Measurements from ENCODE around the gene ASCL4.

Gene ASCL4

GRCh38 chr12:107764626-107765025, 9.9 kb upstream of the ASCL4 start:
- no peaks in the 10 kb centered on the region for H3K9me3 ChIP-seq (ENCODE audit: low read depth, low read length)
- H3K4me3 ChIP-seq: no peak overlapping the region
- TF ChIP-seq FOXP2 (optimal IDR thresholded peaks at IDR 0.05; ENCODE audit: control extremely low read depth, extremely low read length, insufficient read depth): no peak
- no peak for TF ChIP-seq POLR2AphosphoS5 (IDR thresholded peaks at IDR 0.05; ENCODE audit: borderline replicate concordance, low read depth, low read length)
- TF ChIP-seq EZH2 (IDR thresholded peaks at IDR 0.05): no peak
- H3K27ac ChIP-seq: no peak overlapping the region
- no peak for DNase-seq (ENCODE audit: low read depth, low spot score)
- H3K9ac ChIP-seq (ENCODE audit: insufficient read length): no peak overlapping the region
- H3K36me3 ChIP-seq (ENCODE audit: insufficient read depth, low read length): no peaks in the 10 kb centered on the region

- DNase-seq (ENCODE audit: low read depth, low spot score): no peak
- no peaks in the 10 kb centered on the region for H3K9me3 ChIP-seq (ENCODE audit: low read depth, low read length)
- H3K36me3 ChIP-seq (ENCODE audit: insufficient read depth, low read length): no peaks in the 10 kb centered on the region
- H3K9ac ChIP-seq (ENCODE audit: insufficient read length): no peak overlapping the region
- no peak overlapping the region for H3K27ac ChIP-seq
- TF ChIP-seq EZH2 (IDR thresholded peaks at IDR 0.05): no peak
- no peak for TF ChIP-seq FOXP2 (optimal IDR thresholded peaks at IDR 0.05; ENCODE audit: control extremely low read depth, extremely low read length, insufficient read depth)
- no peak for TF ChIP-seq POLR2AphosphoS5 (IDR thresholded peaks at IDR 0.05; ENCODE audit: borderline replicate concordance, low read depth, low read length)
- H3K4me3 ChIP-seq: no peak overlapping the region
These were observed 9.2 kb upstream of the ASCL4 start for GRCh38 chr12:107765316-107765715.

- no peak overlapping the region for H3K9ac ChIP-seq (ENCODE audit: insufficient read length)
- no peaks in the 10 kb centered on the region for H3K36me3 ChIP-seq (ENCODE audit: insufficient read depth, low read length)
- H3K4me3 ChIP-seq: no peak overlapping the region
- H3K9me3 ChIP-seq (ENCODE audit: low read depth, low read length): no peaks in the 10 kb centered on the region
- DNase-seq (ENCODE audit: low read depth, low spot score): no peak
- H3K27ac ChIP-seq: no peak overlapping the region
- TF ChIP-seq EZH2 (IDR thresholded peaks at IDR 0.05) (no peak), FOXP2 (optimal IDR thresholded peaks at IDR 0.05; ENCODE audit: control extremely low read depth, extremely low read length, insufficient read depth) (no peak), POLR2AphosphoS5 (IDR thresholded peaks at IDR 0.05; ENCODE audit: borderline replicate concordance, low read depth, low read length) (no peak)
These were observed 7.0 kb upstream of the ASCL4 start for GRCh38 chr12:107767466-107767865.

GRCh38 chr12:107775093-107775721, 703 bp downstream of the ASCL4 start:
- no peak for DNase-seq (ENCODE audit: low read depth, low spot score)
- Histone ChIP-seq H3K9me3 (ENCODE audit: low read depth, low read length) (no peaks in the 10 kb centered on the region), H3K9ac (ENCODE audit: insufficient read length) (no peak overlapping the region), H3K36me3 (ENCODE audit: insufficient read depth, low read length) (no peaks in the 10 kb centered on the region), H3K27ac (no peak overlapping the region), H3K4me3 (no peak overlapping the region)
- TF ChIP-seq FOXP2 (optimal IDR thresholded peaks at IDR 0.05; ENCODE audit: control extremely low read depth, extremely low read length, insufficient read depth) (no peak), EZH2 (IDR thresholded peaks at IDR 0.05) (no peak), POLR2AphosphoS5 (IDR thresholded peaks at IDR 0.05; ENCODE audit: borderline replicate concordance, low read depth, low read length) (no peak)

GRCh38 chr12:107776171-107776570, 1.7 kb downstream of the ASCL4 start:
- TF ChIP-seq EZH2 (IDR thresholded peaks at IDR 0.05) (no peak), FOXP2 (optimal IDR thresholded peaks at IDR 0.05; ENCODE audit: control extremely low read depth, extremely low read length, insufficient read depth) (no peak), POLR2AphosphoS5 (IDR thresholded peaks at IDR 0.05; ENCODE audit: borderline replicate concordance, low read depth, low read length) (no peak)
- H3K9ac ChIP-seq (ENCODE audit: insufficient read length): no peak overlapping the region
- DNase-seq (ENCODE audit: low read depth, low spot score): no peak

GRCh38 chr12:107778383-107779025, 4.0 kb downstream of the ASCL4 start:
- TF ChIP-seq POLR2AphosphoS5 (IDR thresholded peaks at IDR 0.05; ENCODE audit: borderline replicate concordance, low read depth, low read length) (no peak), FOXP2 (optimal IDR thresholded peaks at IDR 0.05; ENCODE audit: control extremely low read depth, extremely low read length, insufficient read depth) (no peak), EZH2 (IDR thresholded peaks at IDR 0.05) (no peak)
- H3K36me3 ChIP-seq (ENCODE audit: insufficient read depth, low read length): no peaks in the 10 kb centered on the region
- peak overlapping the region; percentile 40; the same call in 1 of the 2 replicates for H3K4me3 ChIP-seq
- peak overlapping the region; percentile 2; the same call in 1 of the 2 replicates for H3K27ac ChIP-seq
- peak; percentile 16 for DNase-seq (ENCODE audit: low read depth, low spot score)
- H3K9ac ChIP-seq (ENCODE audit: insufficient read length): no peak overlapping the region
- H3K9me3 ChIP-seq (ENCODE audit: low read depth, low read length): no peaks in the 10 kb centered on the region

More at GRCh38 chr12:107776171-107776570, 1.7 kb downstream of the ASCL4 start:
- Histone ChIP-seq H3K27ac (no peak overlapping the region), H3K36me3 (ENCODE audit: insufficient read depth, low read length) (no peaks in the 10 kb centered on the region), H3K4me3 (no peak overlapping the region), H3K9me3 (ENCODE audit: low read depth, low read length) (no peaks in the 10 kb centered on the region)

- H3K4me3 ChIP-seq: no peak overlapping the region
- TF ChIP-seq EZH2 (IDR thresholded peaks at IDR 0.05): no peak
- TF ChIP-seq POLR2AphosphoS5 (IDR thresholded peaks at IDR 0.05; ENCODE audit: borderline replicate concordance, low read depth, low read length): no peak
- no peak for TF ChIP-seq FOXP2 (optimal IDR thresholded peaks at IDR 0.05; ENCODE audit: control extremely low read depth, extremely low read length, insufficient read depth)
- no peaks in the 10 kb centered on the region for H3K36me3 ChIP-seq (ENCODE audit: insufficient read depth, low read length)
- H3K9ac ChIP-seq (ENCODE audit: insufficient read length): no peak overlapping the region
- no peak for DNase-seq (ENCODE audit: low read depth, low spot score)
- no peaks in the 10 kb centered on the region for H3K9me3 ChIP-seq (ENCODE audit: low read depth, low read length)
- peak overlapping the region; percentile 2; the same call in 1 of the 2 replicates for H3K27ac ChIP-seq
These were observed 4.8 kb downstream of the ASCL4 start for GRCh38 chr12:107779077-107779831.

- Histone ChIP-seq H3K36me3 (ENCODE audit: insufficient read depth, low read length) (no peaks in the 10 kb centered on the region), H3K9ac (ENCODE audit: insufficient read length) (no peak overlapping the region), H3K9me3 (ENCODE audit: low read depth, low read length) (no peaks in the 10 kb centered on the region), H3K4me3 (no peak overlapping the region), H3K27ac (no peak overlapping the region)
- TF ChIP-seq POLR2AphosphoS5 (IDR thresholded peaks at IDR 0.05; ENCODE audit: borderline replicate concordance, low read depth, low read length) (no peak), EZH2 (IDR thresholded peaks at IDR 0.05) (no peak), FOXP2 (optimal IDR thresholded peaks at IDR 0.05; ENCODE audit: control extremely low read depth, extremely low read length, insufficient read depth) (no peak)
- DNase-seq (ENCODE audit: low read depth, low spot score): no peak
These were observed 5.8 kb downstream of the ASCL4 start for GRCh38 chr12:107780298-107780697.

Measured in SK-N-MC (cell line).